H9 (cell line): ENCODE data around the gene TUBGCP6. TPM values are rescaled to one million over a fixed set of nuclear protein-coding genes. Genes with fewer than 3 reads are reported as not detected.

Source experiments
- DNase-seq: peaks from one replicate; pipeline ENCODE4 v3.0.0-alpha.2; 2017
- H2AFZ ChIP-seq: one replicate; pipeline ENCODE4 v1.6.1; 2013; ENCODE audit warnings: mild to moderate bottlenecking, low read length, control low read depth, moderate library complexity
- H2AK5ac ChIP-seq: 2 replicates; pipeline ENCODE4 v1.6.1; 2013; ENCODE audit warnings: low read length, control low read depth, mixed read lengths; ENCODE audit not compliant: insufficient read length
- H2BK120ac ChIP-seq: one replicate; pipeline ENCODE4 v1.6.1; 2013; ENCODE audit warnings: low read depth, mild to moderate bottlenecking, low read length, control low read depth, inconsistent platforms; ENCODE audit not compliant: poor library complexity, severe bottlenecking
- H2BK12ac ChIP-seq: 2 replicates; pipeline ENCODE4 v1.6.1; 2013; ENCODE audit warnings: low read length, control low read depth, mixed read lengths, low read depth; ENCODE audit not compliant: insufficient read length
- H2BK15ac ChIP-seq: 2 replicates; pipeline ENCODE4 v1.6.1; 2013; ENCODE audit warnings: low read depth, low read length, control low read depth
- H2BK20ac ChIP-seq: one replicate; pipeline ENCODE4 v1.6.1; 2013; ENCODE audit warnings: low read depth, mild to moderate bottlenecking, low read length, control low read depth, inconsistent platforms; ENCODE audit not compliant: poor library complexity, severe bottlenecking
- H2BK5ac ChIP-seq: 2 replicates; pipeline ENCODE4 v1.6.1; 2013; ENCODE audit warnings: low read length, control low read depth, mixed read lengths; ENCODE audit not compliant: insufficient read length
- H3K14ac ChIP-seq: 2 replicates; pipeline ENCODE4 v1.6.1; 2013; ENCODE audit warnings: low read length, control low read depth; ENCODE audit not compliant: insufficient read depth
- H3K18ac ChIP-seq: 2 replicates; pipeline ENCODE4 v1.6.1; 2013; ENCODE audit warnings: low read depth, mild to moderate bottlenecking, mixed read lengths, low read length, control low read depth; ENCODE audit not compliant: insufficient read length
- H3K23ac ChIP-seq: 2 replicates; pipeline ENCODE4 v1.6.1; 2013; ENCODE audit warnings: low read length, control low read depth, mixed read lengths, low read depth; ENCODE audit not compliant: insufficient read length
- H3K23me2 ChIP-seq: 2 replicates; pipeline ENCODE4 v1.6.1; 2013; ENCODE audit warnings: low read depth, mild to moderate bottlenecking, mixed read lengths, low read length, control low read depth; ENCODE audit not compliant: insufficient read length, poor library complexity, severe bottlenecking
- H3K27ac ChIP-seq: 2 replicates; pipeline ENCODE4 v1.5.1; 2013; ENCODE audit warnings: low read length, control low read depth, mixed read lengths, low read depth; ENCODE audit not compliant: insufficient read length
- H3K27me3 ChIP-seq: 2 replicates; pipeline ENCODE4 v1.6.1; 2013; ENCODE audit warnings: low read length, control low read depth, inconsistent platforms; ENCODE audit not compliant: insufficient read depth
- H3K4ac ChIP-seq: 2 replicates; pipeline ENCODE4 v1.6.1; 2013; ENCODE audit warnings: low read depth, mild to moderate bottlenecking, control low read depth, inconsistent platforms, low read length, moderate library complexity
- H3K4me1 ChIP-seq: 2 replicates; pipeline ENCODE4 v1.6.1; 2013; ENCODE audit warnings: low read length, control low read depth, inconsistent platforms; ENCODE audit not compliant: insufficient read depth
- H3K4me2 ChIP-seq: 2 replicates; pipeline ENCODE4 v1.6.1; 2013; ENCODE audit warnings: low read length, control low read depth, mixed read lengths; ENCODE audit not compliant: insufficient read length, insufficient read depth
- H3K56ac ChIP-seq: 2 replicates; pipeline ENCODE4 v1.6.1; 2013; ENCODE audit warnings: low read depth, mild to moderate bottlenecking, mixed read lengths, low read length, control low read depth; ENCODE audit not compliant: insufficient read length
- H3K79me1 ChIP-seq: 2 replicates; pipeline ENCODE4 v1.6.1; 2013; ENCODE audit warnings: low read depth, mild to moderate bottlenecking, moderate library complexity, low read length, control low read depth, inconsistent platforms; ENCODE audit not compliant: insufficient read depth, poor library complexity, severe bottlenecking
- H3K79me2 ChIP-seq: 2 replicates; pipeline ENCODE4 v1.6.1; 2013; ENCODE audit warnings: low read length, control low read depth, inconsistent platforms; ENCODE audit not compliant: insufficient read depth
- H3K9ac ChIP-seq: 2 replicates; pipeline ENCODE4 v1.6.1; 2013; ENCODE audit warnings: low read length, control low read depth, mixed read lengths; ENCODE audit not compliant: insufficient read length; ENCODE audit errors: extremely low read depth
- H3K9me3 ChIP-seq: one replicate; pipeline ENCODE4 v1.6.1; 2013; ENCODE audit warnings: low read depth, low read length, inconsistent platforms; ENCODE audit not compliant: control insufficient read depth
- H3T11ph ChIP-seq: one replicate; pipeline ENCODE4 v1.6.1; 2013; ENCODE audit warnings: mild to moderate bottlenecking, low read length, control low read depth, inconsistent platforms
- H4K20me1 ChIP-seq: one replicate; pipeline ENCODE4 v1.6.1; 2013; ENCODE audit not compliant: control insufficient read depth, insufficient read length, insufficient read depth
- H4K5ac ChIP-seq: 2 replicates; pipeline ENCODE4 v1.6.1; 2013; ENCODE audit warnings: low read depth, mild to moderate bottlenecking, mixed read lengths, low read length, control low read depth; ENCODE audit not compliant: insufficient read length
- H4K8ac ChIP-seq: replicated peaks from 2 replicates; pipeline ENCODE4 v1.6.1; 2013; ENCODE audit warnings: low read length, control low read depth, mixed read lengths, low read depth; ENCODE audit not compliant: insufficient read length
- H4K91ac ChIP-seq: 2 replicates; pipeline ENCODE4 v1.6.1; 2013; ENCODE audit warnings: low read depth, mild to moderate bottlenecking, moderate library complexity, mixed read lengths, low read length, control low read depth; ENCODE audit not compliant: insufficient read length
- H3K27ac Mint-ChIP-seq, 3 experiments: 2 replicates in 2 of 3; 3 replicates in 1 of 3; pipeline ENCODE4 v1.8.0; 2020 to 2021; ENCODE audit warnings: mixed read lengths in 3 of 3, mild to moderate bottlenecking in 1 of 3, moderate library complexity in 1 of 3
- H3K27me3 Mint-ChIP-seq: 2 replicates; pipeline ENCODE4 v1.8.0; 2021; ENCODE audit warnings: low read depth, mild to moderate bottlenecking, moderate library complexity, mixed read lengths
- H3K36me3 Mint-ChIP-seq, 3 experiments: 2 replicates in 2 of 3; 3 replicates in 1 of 3; pipeline ENCODE4 v1.8.0; 2020 to 2021; ENCODE audit warnings: low read depth in 3 of 3, mixed read lengths in 3 of 3; ENCODE audit not compliant: insufficient read depth in 1 of 3
- H3K4me1 Mint-ChIP-seq, 2 experiments: 2 replicates each; pipeline ENCODE4 v1.8.0; 2020; ENCODE audit warnings: mixed read lengths in 2 of 2
- H3K4me3 Mint-ChIP-seq, 2 experiments: 2 replicates in 1 of 2; 3 replicates in 1 of 2; pipeline ENCODE4 v1.8.0; 2020 to 2021; ENCODE audit warnings: mild to moderate bottlenecking in 2 of 2, mixed read lengths in 2 of 2, moderate library complexity in 1 of 2
- H3K9me3 Mint-ChIP-seq, 2 experiments: 2 replicates in 1 of 2; 3 replicates in 1 of 2; pipeline ENCODE4 v1.8.0; 2020; ENCODE audit warnings: mild to moderate bottlenecking in 2 of 2, mixed read lengths in 2 of 2, moderate library complexity in 1 of 2
- CTCF ChIP-seq: fragments of 200-600 bp; sonication (generic); conservative IDR thresholded peaks from 3 replicates; pipeline ENCODE4 v1.8.0; 2021; ENCODE audit warnings: antibody characterized with exemption, mild to moderate bottlenecking
- WGBS: extraction: QIAGEN DNeasy Blood & Tissue Kit; methylation state at CpG from one replicate; pipeline ENCODE4 v1.1.7; 2013; ENCODE audit warnings: missing lambda C conversion rate, low lambda C conversion rate, mixed read lengths; ENCODE audit not compliant: insufficient read length; ENCODE audit errors: extremely low coverage; 5-methylcytosine and 5-hydroxymethylcytosine counted together
- total RNA-seq: library from RNA; stranded (reverse); gene quantifications from 2 replicates; pipeline ENCODE4 v1.2.1, GENCODE V29; 2021

TUBGCP6 gene
- total RNA-seq, 1 experiment from 2014 or later: 29.0 TPM

- Histone ChIP-seq H3K27me3 (peaks cover 15% of the 10 kb centered on the region; the same call in 1 of the 2 replicates), H3K9ac (no peak within 1 kb of the TSS)
- H3K27ac Mint-ChIP-seq: no peak within 1 kb of the TSS
These were observed 25.3 kb upstream of the TUBGCP6 start, which contains the start of gene MAPK11 for GRCh38 chr22:50269970-50270665. MAPK11 (minus strand) TSS chr22:50270380; CDS start chr22:50270292, 88 bp downstream.

More at GRCh38 chr22:50269970-50270665, 25.3 kb upstream of the TUBGCP6 start, which contains the start of gene MAPK11:
- no peak within 1 kb of the TSS for H3K4ac ChIP-seq
- no peak within 1 kb of the TSS for H2AFZ ChIP-seq
- H2BK12ac ChIP-seq: no peak within 1 kb of the TSS
- H3K79me1 ChIP-seq: no peaks in the 10 kb centered on the region
- no peak within 1 kb of the TSS for H2BK5ac ChIP-seq
- H3K4me2 ChIP-seq: peak within 1 kb of the TSS; percentile 38
- peaks cover 5% of the 10 kb centered on the region for H3K23me2 ChIP-seq
- Mint-ChIP-seq H3K36me3 (peaks cover 3 to 11% (median 7%) of the 10 kb centered on the region in 3 experiments; a peak in 6 of 7 replicates), H3K4me3 (peak within 1 kb of the TSS; percentile 52 to 74), H3K4me1 (peaks cover 2 to 12% of the 10 kb centered on the region in 2 experiments; a peak in 3 of 4 replicates), H3K27me3 (peaks cover 62% of the 10 kb centered on the region), H3K9me3 (peaks cover 2 to 3% of the 10 kb centered on the region in 2 experiments; a peak in 2 of 5 replicates)
- no peak within 1 kb of the TSS for H2BK20ac ChIP-seq
- no peak within 1 kb of the TSS for H3K14ac ChIP-seq
- no CpG with 5 or more reads among the region's 92 CpGs for WGBS
- H4K20me1 ChIP-seq: no peaks in the 10 kb centered on the region
- no peak within 1 kb of the TSS for H3K18ac ChIP-seq
- H3K4me1 ChIP-seq: no peaks in the 10 kb centered on the region
- no peak within 1 kb of the TSS for H3K27ac ChIP-seq
- no peak for TF ChIP-seq CTCF
- H4K5ac ChIP-seq: no peak within 1 kb of the TSS
- no peak within 1 kb of the TSS for H3T11ph ChIP-seq
- no peaks in the 10 kb centered on the region for H3K79me2 ChIP-seq
- H3K23ac ChIP-seq: no peak within 1 kb of the TSS
- H3K56ac ChIP-seq: no peak within 1 kb of the TSS
- H4K8ac ChIP-seq: no peak within 1 kb of the TSS
- H2AK5ac ChIP-seq: no peak within 1 kb of the TSS
- no peak for DNase-seq
- H2BK15ac ChIP-seq: no peak within 1 kb of the TSS
- no peaks in the 10 kb centered on the region for H3K9me3 ChIP-seq
- H4K91ac ChIP-seq: no peak within 1 kb of the TSS
- no peak within 1 kb of the TSS for H2BK120ac ChIP-seq
